H1 (cell line): ENCODE results near the gene CREB3. TPM values are rescaled to one million over a fixed set of nuclear protein-coding genes. Genes with fewer than 3 reads are reported as not detected.

ENCODE experiments used
- CTCF ChIA-PET: fragments of 300-600 bp; sonication (Branson Sonifier 250); formaldehyde crosslinking; loops from one replicate; lab custom pipeline; 2021; ENCODE audit not compliant: partially characterized antibody; lab: Charles Lee
- POLR2A ChIA-PET: fragments of 300-600 bp; sonication (Branson Sonifier 250); formaldehyde crosslinking; loops from one replicate; lab custom pipeline; 2021; ENCODE audit warnings: inconsistent platforms; ENCODE audit not compliant: partially characterized antibody; lab: Charles Lee
- DNase-seq, 2 experiments: peaks; one replicate each; pipeline versions ENCODE4 v3.0.0 to v3.0.0-alpha.2; 2010 to 2022; ENCODE audit warnings: low spot score in 2 of 2, low read depth in 1 of 2, mixed read lengths in 1 of 2
- FAIRE-seq: peaks from 2 replicates; lab custom pipeline; 2011; peaks lifted over from hg19 to GRCh38; lab: Jason Lieb, UNC
- H2AFZ ChIP-seq: 2 replicates; pipeline ENCODE4 v1.8.1; 2012; ENCODE audit warnings: low read length, inconsistent platforms
- H2AK5ac ChIP-seq: 2 replicates; pipeline ENCODE4 v1.6.1; 2013; ENCODE audit warnings: low read depth, low read length
- H2BK120ac ChIP-seq: replicated peaks from 2 replicates; pipeline ENCODE3; 2013; ENCODE audit warnings: low read depth, low read length, inconsistent platforms
- H2BK12ac ChIP-seq: 2 replicates; pipeline ENCODE4 v1.6.1; 2013; ENCODE audit warnings: low read depth, low read length
- H2BK15ac ChIP-seq: 2 replicates; pipeline ENCODE4 v1.6.1; 2013; ENCODE audit warnings: low read length
- H2BK20ac ChIP-seq: 2 replicates; pipeline ENCODE4 v1.6.1; 2013; ENCODE audit warnings: low read length
- H2BK5ac ChIP-seq: 2 replicates; pipeline ENCODE4 v1.6.1; 2013; ENCODE audit warnings: low read depth, low read length
- H3K14ac ChIP-seq: 2 replicates; pipeline ENCODE4 v1.6.1; 2013; ENCODE audit warnings: inconsistent platforms; ENCODE audit not compliant: insufficient read length
- H3K18ac ChIP-seq: 2 replicates; pipeline ENCODE4 v1.6.1; 2013; ENCODE audit warnings: low read length; ENCODE audit errors: extremely low read depth
- H3K23ac ChIP-seq: 2 replicates; pipeline ENCODE4 v1.6.1; 2013; ENCODE audit warnings: inconsistent platforms; ENCODE audit not compliant: insufficient read length
- H3K23me2 ChIP-seq: 2 replicates; pipeline ENCODE4 v1.6.1; 2013; ENCODE audit warnings: low read depth, low read length
- H3K27ac ChIP-seq: 2 replicates; pipeline ENCODE4 v1.6.1; 2011; ENCODE audit warnings: low read depth, low read length, inconsistent platforms
- H3K27me3 ChIP-seq, 4 experiments: replicated peaks in 1 of 4; 1 replicate in 1 of 4; 2 replicates in 3 of 4; pipeline versions ENCODE4 v1.6.1 to v1.8.1; 2011 to 2013; ENCODE audit warnings: low read length in 3 of 4, mild to moderate bottlenecking in 3 of 4, inconsistent platforms in 2 of 4, mixed read lengths in 2 of 4, moderate library complexity in 1 of 4; ENCODE audit not compliant: control insufficient read depth in 3 of 4, insufficient read depth in 3 of 4; ENCODE audit errors: extremely low read depth in 1 of 4
- H3K36me3 ChIP-seq, 4 experiments: 2 replicates each; pipeline versions ENCODE4 v1.6.1 to v1.8.1; 2011 to 2013; ENCODE audit warnings: mild to moderate bottlenecking in 4 of 4, low read length in 3 of 4, moderate library complexity in 2 of 4, control low read depth in 1 of 4, inconsistent platforms in 1 of 4; ENCODE audit not compliant: insufficient read depth in 4 of 4, control insufficient read depth in 2 of 4
- H3K4ac ChIP-seq: replicated peaks from 2 replicates; pipeline ENCODE3; 2013; ENCODE audit warnings: low read length, low read depth, mixed read lengths, inconsistent platforms; ENCODE audit not compliant: insufficient read length
- H3K4me1 ChIP-seq, 4 experiments: replicated peaks in 1 of 4; 1 replicate in 1 of 4; 2 replicates in 3 of 4; pipeline versions ENCODE4 v1.6.1 to v1.8.1; 2011 to 2013; ENCODE audit warnings: low read length in 3 of 4, inconsistent platforms in 2 of 4, mixed read lengths in 1 of 4; ENCODE audit not compliant: insufficient read depth in 4 of 4, control insufficient read depth in 3 of 4
- H3K4me2 ChIP-seq, 2 experiments: 2 replicates each; pipeline versions ENCODE4 v1.6.1 to v1.8.1; 2011 to 2013; ENCODE audit warnings: low read depth in 2 of 2, low read length in 2 of 2, control low read depth in 1 of 2, inconsistent platforms in 1 of 2, mild to moderate bottlenecking in 1 of 2; ENCODE audit not compliant: insufficient read depth in 1 of 2
- H3K4me3 ChIP-seq, 4 experiments: fragments of 200-600, 300-600 bp in 1 of 4; sonication (generic), shearing (Covaris generic), sonication (Bioruptor Twin) in 1 of 4; 2 replicates each; pipeline versions ENCODE4 v1.5.1 to v1.8.1; 2011 to 2016; ENCODE audit warnings: low read length in 4 of 4, low read depth in 3 of 4, control low read depth in 2 of 4, inconsistent platforms in 2 of 4, mild to moderate bottlenecking in 2 of 4, mixed read lengths in 1 of 4, moderate library complexity in 1 of 4; ENCODE audit not compliant: insufficient read depth in 2 of 4; ENCODE audit errors: extremely low read depth in 1 of 4
- H3K56ac ChIP-seq: replicated peaks from 2 replicates; pipeline ENCODE3; 2013; ENCODE audit warnings: low read depth, mild to moderate bottlenecking, mixed read lengths, low read length, inconsistent platforms; ENCODE audit not compliant: insufficient read length
- H3K79me1 ChIP-seq: 2 replicates; pipeline ENCODE4 v1.6.1; 2013; ENCODE audit warnings: low read depth, low read length, control low read depth
- H3K79me2 ChIP-seq, 2 experiments: 2 replicates each; pipeline versions ENCODE4 v1.6.1 to v1.8.1; 2012 to 2013; ENCODE audit warnings: low read length in 2 of 2, mild to moderate bottlenecking in 2 of 2, inconsistent platforms in 1 of 2; ENCODE audit not compliant: insufficient read depth in 2 of 2, control insufficient read depth in 1 of 2
- H3K9ac ChIP-seq, 4 experiments: replicated peaks in 1 of 4; 1 replicate in 1 of 4; 2 replicates in 3 of 4; pipeline versions ENCODE4 v1.6.1 to v1.8.1; 2011 to 2013; ENCODE audit warnings: low read depth in 3 of 4, low read length in 3 of 4, control low read depth in 2 of 4, mild to moderate bottlenecking in 2 of 4, moderate library complexity in 2 of 4, inconsistent platforms in 1 of 4; ENCODE audit errors: extremely low read depth in 1 of 4
- H3K9me3 ChIP-seq, 2 experiments: 2 replicates each; pipeline versions ENCODE4 v1.6.1 to v1.8.1; 2012 to 2013; ENCODE audit warnings: mild to moderate bottlenecking in 2 of 2, moderate library complexity in 2 of 2, control low read depth in 1 of 2, inconsistent platforms in 1 of 2, low read depth in 1 of 2, low read length in 1 of 2, mixed read lengths in 1 of 2; ENCODE audit not compliant: insufficient read depth in 2 of 2
- H4K20me1 ChIP-seq, 2 experiments: replicated peaks in 1 of 2; 2 replicates each; pipeline versions ENCODE3 to v1.8.1; 2011 to 2013; ENCODE audit warnings: inconsistent platforms in 2 of 2, low read length in 2 of 2, mild to moderate bottlenecking in 1 of 2; ENCODE audit not compliant: insufficient read depth in 2 of 2, control insufficient read depth in 1 of 2
- H4K5ac ChIP-seq: 2 replicates; pipeline ENCODE4 v1.6.1; 2013; ENCODE audit warnings: low read length, low read depth, mixed read lengths, inconsistent platforms; ENCODE audit not compliant: insufficient read length
- H4K8ac ChIP-seq: 2 replicates; pipeline ENCODE4 v1.8.0; 2013; ENCODE audit warnings: mild to moderate bottlenecking, moderate library complexity, low read length, inconsistent platforms; ENCODE audit not compliant: insufficient read depth; ENCODE audit errors: extremely low read depth
- H4K91ac ChIP-seq: replicated peaks from 2 replicates; pipeline ENCODE3; 2013; ENCODE audit warnings: low read length, mixed read lengths, inconsistent platforms; ENCODE audit not compliant: insufficient read length
- BACH1 ChIP-seq: IDR thresholded peaks from 2 replicates; pipeline ENCODE4 v1.6.1; 2012; ENCODE audit warnings: low read length, improper control_type of control experiment
- EP300 ChIP-seq, 2 experiments: IDR thresholded peaks; 1 replicate in 1 of 2; 2 replicates in 1 of 2; pipeline ENCODE4 v1.6.1; 2011 to 2012; ENCODE audit warnings: low read depth in 2 of 2, low read length in 2 of 2, mild to moderate bottlenecking in 2 of 2, borderline replicate concordance in 1 of 2, inconsistent platforms in 1 of 2, moderate library complexity in 1 of 2
- FOSL1 ChIP-seq: IDR thresholded peaks from 2 replicates; pipeline ENCODE4 v1.6.1; 2011; ENCODE audit warnings: mild to moderate bottlenecking, low read depth, low read length, moderate library complexity; ENCODE audit not compliant: insufficient read depth
- GTF2F1 ChIP-seq: IDR thresholded peaks from 2 replicates; pipeline ENCODE4 v1.6.1; 2012; ENCODE audit warnings: low read depth, low read length, improper control_type of control experiment, borderline replicate concordance
- HDAC6 ChIP-seq: IDR thresholded peaks from one replicate; pipeline ENCODE4 v1.7.1; 2012; ENCODE audit warnings: low read depth, mild to moderate bottlenecking, inconsistent platforms, low read length, moderate library complexity
- PHF8 ChIP-seq: fragments of 200-600 bp; sonication (generic); conservative IDR thresholded peaks from 2 replicates; pipeline ENCODE4 v1.7.1; 2012; ENCODE audit warnings: low read depth, mild to moderate bottlenecking, inconsistent platforms, low read length, moderate library complexity
- POLR2A ChIP-seq, 2 experiments: IDR thresholded peaks; 1 replicate in 1 of 2; 2 replicates in 1 of 2; pipeline ENCODE4 v1.6.1; 2011; ENCODE audit warnings: low read depth in 2 of 2, low read length in 2 of 2, mild to moderate bottlenecking in 2 of 2; ENCODE audit errors: control extremely low read depth in 1 of 2
- POLR2AphosphoS5 ChIP-seq: IDR thresholded peaks from 2 replicates; pipeline ENCODE4 v1.6.1; 2011; ENCODE audit warnings: low read depth, low read length
- POU5F1 ChIP-seq: IDR thresholded peaks from 2 replicates; pipeline ENCODE4 v1.6.1; 2011; ENCODE audit warnings: low read depth, mild to moderate bottlenecking, low read length, moderate library complexity
- RBBP5 ChIP-seq: IDR thresholded peaks from 2 replicates; pipeline ENCODE4 v1.7.1; 2012; ENCODE audit warnings: low read depth, mild to moderate bottlenecking, inconsistent platforms, low read length, moderate library complexity, borderline replicate concordance
- SAP30 ChIP-seq: fragments of 300-600 bp; sonication (generic); IDR thresholded peaks from 2 replicates; pipeline ENCODE4 v1.7.1; 2012; ENCODE audit warnings: low read length, moderate library complexity, mild to moderate bottlenecking, inconsistent platforms; ENCODE audit not compliant: insufficient read depth, insufficient replicate concordance
- SP1 ChIP-seq: IDR thresholded peaks from 2 replicates; pipeline ENCODE4 v1.6.1; 2011; ENCODE audit warnings: low read depth, low read length
- polyA plus RNA-seq, 7 experiments: library from polyadenylated mRNA; depleted of rRNA in 3 of 7; stranded (reverse) in 5 of 7; unstranded in 2 of 7; fragments of >200 nt in 5 of 7; fragments of 200-250 nt in 2 of 7; gene quantifications; 1 replicate in 5 of 7; 2 replicates in 1 of 7; 4 replicates in 1 of 7; pipeline versions ENCODE4 v1.2.1 to v1.2.3, GENCODE V29; 2011 to 2013; ENCODE audit warnings: missing spikeins in 2 of 7, mixed read lengths in 2 of 7
- total RNA-seq: library from RNA; stranded (reverse); fragmentation: NEBNext Ultra II Directional; extraction: Animal tissue kit (Norgen Biotek cat#: 25700); gene quantifications from 2 replicates; pipeline ENCODE4 v1.2.1, GENCODE V29; 2021

The CREB3 gene
- total and polyA plus RNA-seq, 2 of the 8 experiments (the other 6 are each of a cell fraction or from before 2014, with no cell fraction given): 24.4 to 25.7 TPM

- Histone ChIP-seq H3K9ac (no peak overlapping the region), H3K9me3 (no peaks in the 10 kb centered on the region), H3K14ac (no peak overlapping the region), H4K8ac (no peak overlapping the region), H4K20me1 (peaks cover 3 to 10% of the 10 kb centered on the region in 2 experiments), H3K27ac (no peak overlapping the region), H3K79me2 (no peaks in the 10 kb centered on the region), H3K27me3 (no peaks in the 10 kb centered on the region), H3K4me1 (no peaks in the 10 kb centered on the region), H3K23me2 (no peaks in the 10 kb centered on the region), H3K18ac (no peak overlapping the region), H2AK5ac (no peak overlapping the region), H4K91ac (no peak overlapping the region), H4K5ac (no peak overlapping the region), H3K4me3 (no peak overlapping the region), H2BK120ac (no peak overlapping the region), H3K4me2 (no peak overlapping the region), H3K23ac (no peak overlapping the region), H3K56ac (no peak overlapping the region), H3K79me1 (no peaks in the 10 kb centered on the region), H3K36me3 (peaks cover 46 to 76% (median 74%) of the 10 kb centered on the region in 4 experiments), H2BK12ac (no peak overlapping the region), H2BK15ac (no peak overlapping the region), H2AFZ (no peak overlapping the region), H3K4ac (no peak overlapping the region), H2BK20ac (no peak overlapping the region), H2BK5ac (no peak overlapping the region)
- CTCF ChIA-PET: interaction anchor here (0.6 to 13.5 kb wide), 10 partner anchors 8 to 54 kb away, joined by 3 to 199 read pairs (median 3); no protein-coding TSS in a partner anchor
- FAIRE-seq (no peak), DNase-seq (no peak)
- POLR2A ChIA-PET: interaction anchor here (0.9 to 14.9 kb wide), 3 partner anchors 12 to 27 kb away, joined by 3 to 158 read pairs (median 4); partner anchors contain the start of genes CREB3 and TLN1
- no peak for TF ChIP-seq HDAC6
- no peak for TF ChIP-seq EP300 (IDR thresholded peaks at IDR 0.05; ENCODE audit: borderline replicate concordance in 1 of 2, low read depth in 2 of 2, low read length in 2 of 2)
- no peak for TF ChIP-seq SP1
- TF ChIP-seq BACH1: no peak
- no peak for TF ChIP-seq POLR2AphosphoS5
- no peak for TF ChIP-seq FOSL1
- TF ChIP-seq GTF2F1: no peak
- no peak for TF ChIP-seq SAP30
- TF ChIP-seq POU5F1: no peak
- TF ChIP-seq RBBP5: no peak
- TF ChIP-seq PHF8: no peak
- TF ChIP-seq POLR2A (IDR thresholded peaks at IDR 0.05; ENCODE audit: control extremely low read depth in 1 of 2, low read depth in 2 of 2, low read length in 2 of 2): no peak
These were observed 31.5 kb upstream of the CREB3 start for GRCh38 chr9:35700942-35701341.
